ENCODE data around the gene TSC2.

GRCh38 chr16:2057438-2057837 is 9.7 kb downstream of the TSC2 start:
- TF ChIP-seq, protein P1, sequence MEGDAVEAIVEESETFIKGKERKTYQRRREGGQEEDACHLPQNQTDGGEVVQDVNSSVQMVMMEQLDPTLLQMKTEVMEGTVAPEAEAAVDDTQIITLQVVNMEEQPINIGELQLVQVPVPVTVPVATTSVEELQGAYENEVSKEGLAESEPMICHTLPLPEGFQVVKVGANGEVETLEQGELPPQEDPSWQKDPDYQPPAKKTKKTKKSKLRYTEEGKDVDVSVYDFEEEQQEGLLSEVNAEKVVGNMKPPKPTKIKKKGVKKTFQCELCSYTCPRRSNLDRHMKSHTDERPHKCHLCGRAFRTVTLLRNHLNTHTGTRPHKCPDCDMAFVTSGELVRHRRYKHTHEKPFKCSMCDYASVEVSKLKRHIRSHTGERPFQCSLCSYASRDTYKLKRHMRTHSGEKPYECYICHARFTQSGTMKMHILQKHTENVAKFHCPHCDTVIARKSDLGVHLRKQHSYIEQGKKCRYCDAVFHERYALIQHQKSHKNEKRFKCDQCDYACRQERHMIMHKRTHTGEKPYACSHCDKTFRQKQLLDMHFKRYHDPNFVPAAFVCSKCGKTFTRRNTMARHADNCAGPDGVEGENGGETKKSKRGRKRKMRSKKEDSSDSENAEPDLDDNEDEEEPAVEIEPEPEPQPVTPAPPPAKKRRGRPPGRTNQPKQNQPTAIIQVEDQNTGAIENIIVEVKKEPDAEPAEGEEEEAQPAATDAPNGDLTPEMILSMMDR (IDR thresholded peaks at IDR 0.05), result no peak
- no peak for TF ChIP-seq POLR2A (IDR thresholded peaks at IDR 0.05)
